ENCODE measurements around the gene ERVFRD-1. TPM values are rescaled to one million over a fixed set of nuclear protein-coding genes. Genes with fewer than 3 reads are reported as not detected.

The ERVFRD-1 gene
- polyA plus RNA-seq, 2 of the 4 experiments (the other 2 are of a cell fraction) = not detected

DNA sequence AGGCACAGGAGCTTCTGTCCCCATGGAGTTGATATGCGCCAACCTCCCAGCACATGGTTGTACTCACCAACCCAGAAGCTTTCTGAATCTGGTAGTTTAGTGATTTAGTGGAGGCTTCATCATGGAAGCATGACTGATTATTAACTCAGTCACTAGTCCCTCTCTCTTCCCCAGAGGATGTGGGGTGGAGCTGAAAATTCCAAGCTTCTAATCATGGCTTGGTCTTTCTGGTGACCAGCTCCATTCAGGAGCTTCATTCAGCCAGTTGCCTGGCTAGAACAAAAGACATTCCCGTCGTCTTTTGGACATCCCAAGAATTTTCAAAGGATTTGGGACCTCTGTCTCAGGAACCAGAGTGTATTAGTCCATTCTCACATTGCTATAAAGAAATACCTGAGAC is 31.2 kb downstream of the ERVFRD-1 start:
- Histone ChIP-seq H3K9me3 (no peaks in the 10 kb centered on the region), H3K4me2 (no peak overlapping the region), H3K4me3 (no peak overlapping the region), H3K27ac (no peak overlapping the region), H3K4me1 (no peaks in the 10 kb centered on the region)
- ChIA-PET CTCF (interaction anchor here (0.7 to 1.1 kb wide), 3 partner anchors 10 to 110 kb away, joined by 3 to 4 read pairs (median 3); no protein-coding TSS in a partner anchor), POLR2A (no interaction called here)
- WGBS (ENCODE audit: missing lambda C conversion rate) = 52% methylated on average over 3 of the region's 3 CpGs
- DNase-seq (ENCODE audit: low read depth in 1 of 2, low spot score in 1 of 2) (no peak), ATAC-seq (no peak), FAIRE-seq (no peak)
- TF ChIP-seq RFX5 (IDR thresholded peaks at IDR 0.05) (no peak), NPAS2 (CRISPR knock-in tag; IDR thresholded peaks at IDR 0.05; ENCODE audit: borderline replicate concordance) (no peak), ZNF302 (CRISPR knock-in tag; IDR thresholded peaks at IDR 0.05) (no peak)
- TF ChIP-seq, protein P1, sequence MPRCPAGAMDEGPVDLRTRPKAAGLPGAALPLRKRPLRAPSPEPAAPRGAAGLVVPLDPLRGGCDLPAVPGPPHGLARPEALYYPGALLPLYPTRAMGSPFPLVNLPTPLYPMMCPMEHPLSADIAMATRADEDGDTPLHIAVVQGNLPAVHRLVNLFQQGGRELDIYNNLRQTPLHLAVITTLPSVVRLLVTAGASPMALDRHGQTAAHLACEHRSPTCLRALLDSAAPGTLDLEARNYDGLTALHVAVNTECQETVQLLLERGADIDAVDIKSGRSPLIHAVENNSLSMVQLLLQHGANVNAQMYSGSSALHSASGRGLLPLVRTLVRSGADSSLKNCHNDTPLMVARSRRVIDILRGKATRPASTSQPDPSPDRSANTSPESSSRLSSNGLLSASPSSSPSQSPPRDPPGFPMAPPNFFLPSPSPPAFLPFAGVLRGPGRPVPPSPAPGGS (IDR thresholded peaks at IDR 0.05) = no peak
- TF ChIP-seq, protein P2, sequence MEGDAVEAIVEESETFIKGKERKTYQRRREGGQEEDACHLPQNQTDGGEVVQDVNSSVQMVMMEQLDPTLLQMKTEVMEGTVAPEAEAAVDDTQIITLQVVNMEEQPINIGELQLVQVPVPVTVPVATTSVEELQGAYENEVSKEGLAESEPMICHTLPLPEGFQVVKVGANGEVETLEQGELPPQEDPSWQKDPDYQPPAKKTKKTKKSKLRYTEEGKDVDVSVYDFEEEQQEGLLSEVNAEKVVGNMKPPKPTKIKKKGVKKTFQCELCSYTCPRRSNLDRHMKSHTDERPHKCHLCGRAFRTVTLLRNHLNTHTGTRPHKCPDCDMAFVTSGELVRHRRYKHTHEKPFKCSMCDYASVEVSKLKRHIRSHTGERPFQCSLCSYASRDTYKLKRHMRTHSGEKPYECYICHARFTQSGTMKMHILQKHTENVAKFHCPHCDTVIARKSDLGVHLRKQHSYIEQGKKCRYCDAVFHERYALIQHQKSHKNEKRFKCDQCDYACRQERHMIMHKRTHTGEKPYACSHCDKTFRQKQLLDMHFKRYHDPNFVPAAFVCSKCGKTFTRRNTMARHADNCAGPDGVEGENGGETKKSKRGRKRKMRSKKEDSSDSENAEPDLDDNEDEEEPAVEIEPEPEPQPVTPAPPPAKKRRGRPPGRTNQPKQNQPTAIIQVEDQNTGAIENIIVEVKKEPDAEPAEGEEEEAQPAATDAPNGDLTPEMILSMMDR (IDR thresholded peaks at IDR 0.05) = no peak

DNA sequence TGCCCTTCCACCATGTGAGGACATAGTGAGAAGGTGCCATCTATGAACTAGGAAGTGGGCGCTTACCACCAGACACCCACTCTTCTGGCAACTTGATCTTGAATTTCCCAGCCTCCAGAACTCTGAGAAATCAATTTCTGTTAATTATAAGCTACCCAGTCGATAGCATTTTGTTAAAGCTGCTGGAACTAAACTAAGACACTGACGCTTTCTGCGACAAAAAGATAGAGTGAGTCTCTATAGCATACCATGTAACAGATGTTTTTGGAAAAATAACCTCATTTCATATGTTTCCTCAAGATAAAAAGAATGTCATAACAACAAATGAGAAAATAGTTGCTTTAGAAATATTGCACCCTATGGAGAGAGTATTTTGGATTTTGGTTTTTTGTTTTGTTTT is 33.3 kb downstream of the ERVFRD-1 start:
- no peaks in the 10 kb centered on the region for H3K9me3 ChIP-seq
- TF ChIP-seq, protein P3, sequence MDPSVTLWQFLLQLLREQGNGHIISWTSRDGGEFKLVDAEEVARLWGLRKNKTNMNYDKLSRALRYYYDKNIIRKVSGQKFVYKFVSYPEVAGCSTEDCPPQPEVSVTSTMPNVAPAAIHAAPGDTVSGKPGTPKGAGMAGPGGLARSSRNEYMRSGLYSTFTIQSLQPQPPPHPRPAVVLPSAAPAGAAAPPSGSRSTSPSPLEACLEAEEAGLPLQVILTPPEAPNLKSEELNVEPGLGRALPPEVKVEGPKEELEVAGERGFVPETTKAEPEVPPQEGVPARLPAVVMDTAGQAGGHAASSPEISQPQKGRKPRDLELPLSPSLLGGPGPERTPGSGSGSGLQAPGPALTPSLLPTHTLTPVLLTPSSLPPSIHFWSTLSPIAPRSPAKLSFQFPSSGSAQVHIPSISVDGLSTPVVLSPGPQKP (IDR thresholded peaks at IDR 0.05; ENCODE audit: low read depth, low read length) = no peak
- no peak for TF ChIP-seq FOSB (CRISPR knock-in tag; IDR thresholded peaks at IDR 0.05)
- TF ChIP-seq, protein P4, sequence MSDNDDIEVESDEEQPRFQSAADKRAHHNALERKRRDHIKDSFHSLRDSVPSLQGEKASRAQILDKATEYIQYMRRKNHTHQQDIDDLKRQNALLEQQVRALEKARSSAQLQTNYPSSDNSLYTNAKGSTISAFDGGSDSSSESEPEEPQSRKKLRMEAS (IDR thresholded peaks at IDR 0.05) = no peak
- no peak overlapping the region for H3K4me2 ChIP-seq
- 71% methylated on average over 4 of the region's 4 CpGs for WGBS (ENCODE audit: missing lambda C conversion rate)
- no peaks in the 10 kb centered on the region for H3K4me1 ChIP-seq
- ChIA-PET CTCF (no interaction called here), POLR2A (no interaction called here)
- DNase-seq (ENCODE audit: low read depth in 1 of 2, low spot score in 1 of 2) (no peak), FAIRE-seq (no peak), ATAC-seq (no peak)
- no peak overlapping the region for H3K27ac ChIP-seq
- no peak overlapping the region for H3K4me3 ChIP-seq

DNA sequence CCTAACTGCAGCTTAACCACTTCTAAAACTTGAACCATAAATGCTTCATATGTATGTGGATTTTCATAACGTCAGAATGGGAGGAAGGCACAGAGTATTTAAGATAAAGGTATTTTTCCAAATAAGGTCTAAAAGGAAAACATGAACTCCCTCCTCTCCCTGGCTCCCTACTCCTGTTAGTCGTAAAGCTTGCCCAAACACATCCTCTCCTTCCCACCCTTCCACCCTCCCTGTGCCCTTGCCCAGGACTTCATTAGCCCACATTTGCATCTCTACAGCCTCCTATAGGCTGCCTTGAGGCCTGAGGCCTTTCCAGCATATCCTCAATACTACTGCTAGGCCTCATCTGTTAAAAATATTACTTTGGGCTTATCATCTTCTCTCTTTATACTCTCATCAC is 35.0 kb downstream of the ERVFRD-1 start:
- Histone ChIP-seq H3K4me2 (no peak overlapping the region), H3K9me3 (no peaks in the 10 kb centered on the region), H3K4me1 (no peaks in the 10 kb centered on the region), H3K27ac (no peak overlapping the region), H3K4me3 (no peak overlapping the region)
- ChIA-PET POLR2A (interaction anchor here (0.6 kb wide), 1 partner anchor 228 kb away, joined by 4 read pairs; no protein-coding TSS in a partner anchor), CTCF (interaction anchor here (1.0 kb wide), 1 partner anchor 115 kb away, joined by 3 read pairs; no protein-coding TSS in a partner anchor)
- no peak for TF ChIP-seq FOSL2 (IDR thresholded peaks at IDR 0.05)
- TF ChIP-seq FOSL2 (CRISPR knock-in tag; IDR thresholded peaks at IDR 0.05) = no peak
- TF ChIP-seq, protein P5, sequence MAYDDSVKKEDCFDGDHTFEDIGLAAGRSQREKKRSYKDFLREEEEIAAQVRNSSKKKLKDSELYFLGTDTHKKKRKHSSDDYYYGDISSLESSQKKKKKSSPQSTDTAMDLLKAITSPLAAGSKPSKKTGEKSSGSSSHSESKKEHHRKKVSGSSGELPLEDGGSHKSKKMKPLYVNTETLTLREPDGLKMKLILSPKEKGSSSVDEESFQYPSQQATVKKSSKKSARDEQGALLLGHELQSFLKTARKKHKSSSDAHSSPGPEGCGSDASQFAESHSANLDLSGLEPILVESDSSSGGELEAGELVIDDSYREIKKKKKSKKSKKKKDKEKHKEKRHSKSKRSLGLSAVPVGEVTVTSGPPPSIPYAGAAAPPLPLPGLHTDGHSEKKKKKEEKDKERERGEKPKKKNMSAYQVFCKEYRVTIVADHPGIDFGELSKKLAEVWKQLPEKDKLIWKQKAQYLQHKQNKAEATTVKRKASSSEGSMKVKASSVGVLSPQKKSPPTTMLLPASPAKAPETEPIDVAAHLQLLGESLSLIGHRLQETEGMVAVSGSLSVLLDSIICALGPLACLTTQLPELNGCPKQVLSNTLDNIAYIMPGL (CRISPR knock-in tag; IDR thresholded peaks at IDR 0.05; ENCODE audit: borderline replicate concordance) = no peak
- no peak for TF ChIP-seq RAD21 (conservative IDR thresholded peaks at IDR 0.05 in 1 of 2, IDR thresholded peaks at IDR 0.05 in 1 of 2)
- TF ChIP-seq, protein P1 (IDR thresholded peaks at IDR 0.05) = no peak
- no peak for TF ChIP-seq POLR2AphosphoS2 (conservative IDR thresholded peaks at IDR 0.05; ENCODE audit: low read length)
- no peak for TF ChIP-seq HOXB5 (CRISPR knock-in tag; IDR thresholded peaks at IDR 0.05)
- ATAC-seq (no peak), DNase-seq (ENCODE audit: low read depth in 1 of 2, low spot score in 1 of 2) (no peak), FAIRE-seq (no peak)
- 82% methylated on average over 2 of the region's 2 CpGs for WGBS (ENCODE audit: missing lambda C conversion rate)

All from A549 (cell line).